Mucosa of gallbladder (tissue), 1 donor: ENCODE data around the gene IL11. TPM values are rescaled to one million over a fixed set of nuclear protein-coding genes. Genes with fewer than 3 reads are reported as not detected.
A peak's percentile ranks its signal among the peaks of the same experiment; 100 is the strongest.
"Not testable (repeated sequence)": the region's sequence is repeated elsewhere in the genome, so short reads cannot be mapped to it uniquely, and the experiment has no call there.

Source experiments
- DNase-seq: peaks from one replicate; pipeline ENCODE4 v3.0.0-alpha.2; 2020; ENCODE audit warnings: low spot score
- total RNA-seq: library from RNA; stranded (reverse); gene quantifications from one replicate; pipeline ENCODE4 v1.2.1, GENCODE V29; 2021
- donor health status: DM: no; HTN: no; CAD: no.

IL11 gene
- total RNA-seq, 1 donor from 2014 or later, result 0.69 TPM

GRCh38 chr19:55352040-55352439, 18.2 kb downstream of the IL11 start:
- DNase-seq, result no peak

GRCh38 chr19:55350620-55351315, 19.5 kb downstream of the IL11 start:
- DNase-seq, result no peak

- DNase-seq, result no peak
These were observed 21.8 kb downstream of the IL11 start for GRCh38 chr19:55348317-55349034.

- no peak for DNase-seq
These were observed 22.7 kb downstream of the IL11 start for GRCh38 chr19:55347442-55348009.

- no peak for DNase-seq
These were observed 23.4 kb downstream of the IL11 start for GRCh38 chr19:55346725-55347441.

- no peak for DNase-seq
These were observed 24.2 kb downstream of the IL11 start for GRCh38 chr19:55345818-55346724.

- no peak for DNase-seq
These were observed 25.0 kb downstream of the IL11 start for GRCh38 chr19:55345101-55345817.

GRCh38 chr19:55344444-55344843, 25.8 kb downstream of the IL11 start:
- DNase-seq, result no peak

GRCh38 chr19:55341595-55342531, 28.4 kb downstream of the IL11 start:
- DNase-seq, result no peak

GRCh38 chr19:55341171-55341588, 29.1 kb downstream of the IL11 start:
- DNase-seq, result peak; percentile 50

GRCh38 chr19:55340784-55341147, 29.5 kb downstream of the IL11 start:
- no peak for DNase-seq

GRCh38 chr19:55339889-55340783, 30.1 kb downstream of the IL11 start:
- DNase-seq, result no peak

- peak; percentile 100 for DNase-seq
These were observed 31.0 kb downstream of the IL11 start, which contains the start of gene KMT5C for GRCh38 chr19:55339105-55339888. Gene KMT5C, plus strand, starts transcription at chr19:55339876. Its CDS starts 2,061 bp downstream, at chr19:55341937.

- no peak for DNase-seq
These were observed 34.2 kb downstream of the IL11 start for GRCh38 chr19:55336101-55336500.

GRCh38 chr19:55333870-55334269, 36.4 kb downstream of the IL11 start:
- DNase-seq, result no peak

- not testable (repeated sequence) for DNase-seq
These were observed 40.5 kb downstream of the IL11 start for GRCh38 chr19:55329791-55330190.

GRCh38 chr19:55328774-55329318, 41.4 kb downstream of the IL11 start:
- DNase-seq, result not testable (repeated sequence)
